ENCODE measurements around the gene CD300C. TPM values are rescaled to one million over a fixed set of nuclear protein-coding genes. Genes with fewer than 3 reads are reported as not detected.

CD300C gene
- total and polyA plus RNA-seq, 8 donors = 0.40 to 11.0 (median 0.56) TPM

DNA sequence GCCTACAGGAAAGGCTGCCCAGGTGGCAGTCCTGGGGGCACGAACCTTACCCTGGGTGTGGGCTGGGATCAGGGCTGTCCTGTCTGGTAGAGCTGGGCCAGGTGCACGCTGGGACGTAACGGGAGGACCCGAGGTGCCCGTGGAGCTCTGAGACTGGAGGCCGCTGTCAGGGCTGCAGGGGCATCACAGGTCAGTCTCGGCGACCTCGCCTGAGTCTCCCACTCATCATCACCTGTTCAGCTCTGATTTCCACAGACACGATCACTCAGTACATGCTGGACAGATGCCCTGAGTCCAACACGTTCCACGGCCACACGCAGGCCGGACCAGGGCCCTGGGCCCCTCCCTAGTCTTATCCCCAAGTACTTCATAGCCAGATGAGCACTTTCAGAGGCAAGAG, 4.7 kb upstream of the CD300C start:
- DNase-seq = no peak
- peaks cover 0 to 4% of the 10 kb centered on the region in 2 donors for H3K27me3 ChIP-seq
- H3K4me1 ChIP-seq = peaks cover 0 to 5% of the 10 kb centered on the region in 2 donors
- intact Hi-C loops (cut with DNase I) = no loop called here
- ATAC-seq = no peak
- H3K9me3 ChIP-seq = no peaks in the 10 kb centered on the region
- no peak overlapping the region for H3K4me3 ChIP-seq
- TF ChIP-seq, protein P1, sequence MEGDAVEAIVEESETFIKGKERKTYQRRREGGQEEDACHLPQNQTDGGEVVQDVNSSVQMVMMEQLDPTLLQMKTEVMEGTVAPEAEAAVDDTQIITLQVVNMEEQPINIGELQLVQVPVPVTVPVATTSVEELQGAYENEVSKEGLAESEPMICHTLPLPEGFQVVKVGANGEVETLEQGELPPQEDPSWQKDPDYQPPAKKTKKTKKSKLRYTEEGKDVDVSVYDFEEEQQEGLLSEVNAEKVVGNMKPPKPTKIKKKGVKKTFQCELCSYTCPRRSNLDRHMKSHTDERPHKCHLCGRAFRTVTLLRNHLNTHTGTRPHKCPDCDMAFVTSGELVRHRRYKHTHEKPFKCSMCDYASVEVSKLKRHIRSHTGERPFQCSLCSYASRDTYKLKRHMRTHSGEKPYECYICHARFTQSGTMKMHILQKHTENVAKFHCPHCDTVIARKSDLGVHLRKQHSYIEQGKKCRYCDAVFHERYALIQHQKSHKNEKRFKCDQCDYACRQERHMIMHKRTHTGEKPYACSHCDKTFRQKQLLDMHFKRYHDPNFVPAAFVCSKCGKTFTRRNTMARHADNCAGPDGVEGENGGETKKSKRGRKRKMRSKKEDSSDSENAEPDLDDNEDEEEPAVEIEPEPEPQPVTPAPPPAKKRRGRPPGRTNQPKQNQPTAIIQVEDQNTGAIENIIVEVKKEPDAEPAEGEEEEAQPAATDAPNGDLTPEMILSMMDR (IDR thresholded peaks at IDR 0.05) = no peak
- H3K27ac ChIP-seq = no peak overlapping the region
- no peaks in the 10 kb centered on the region for H3K36me3 ChIP-seq

DNA sequence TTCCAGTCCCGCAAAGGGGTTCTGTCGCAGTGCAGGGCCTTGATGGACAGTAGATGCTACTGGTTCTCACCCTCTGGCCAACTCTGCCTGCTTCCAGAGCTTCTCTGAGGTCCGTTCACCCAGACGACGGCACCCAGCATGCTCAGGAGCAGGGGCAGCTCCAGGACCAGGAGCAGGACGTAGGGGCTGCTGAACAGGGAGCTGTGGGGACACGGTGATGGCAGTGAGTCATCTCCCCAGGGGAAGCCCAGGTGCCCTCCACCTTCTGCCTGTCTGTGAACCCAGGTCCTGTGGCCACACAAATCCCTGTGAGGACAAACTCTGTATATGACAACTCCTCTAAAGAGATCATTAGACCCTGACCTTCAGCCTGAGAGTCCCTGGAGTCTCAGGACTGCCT, 3.4 kb upstream of the CD300C start:
- Histone ChIP-seq H3K9me3 (no peaks in the 10 kb centered on the region), H3K27me3 (peaks cover 0 to 4% of the 10 kb centered on the region in 2 donors), H3K4me3 (no peak overlapping the region), H3K27ac (no peak overlapping the region), H3K36me3 (no peaks in the 10 kb centered on the region), H3K4me1 (peaks cover 0 to 12% of the 10 kb centered on the region in 2 donors)
- intact Hi-C loops (cut with DNase I) = no loop called here
- DNase-seq = no peak
- TF ChIP-seq, protein P1 (IDR thresholded peaks at IDR 0.05) = no peak
- no peak for ATAC-seq

DNA sequence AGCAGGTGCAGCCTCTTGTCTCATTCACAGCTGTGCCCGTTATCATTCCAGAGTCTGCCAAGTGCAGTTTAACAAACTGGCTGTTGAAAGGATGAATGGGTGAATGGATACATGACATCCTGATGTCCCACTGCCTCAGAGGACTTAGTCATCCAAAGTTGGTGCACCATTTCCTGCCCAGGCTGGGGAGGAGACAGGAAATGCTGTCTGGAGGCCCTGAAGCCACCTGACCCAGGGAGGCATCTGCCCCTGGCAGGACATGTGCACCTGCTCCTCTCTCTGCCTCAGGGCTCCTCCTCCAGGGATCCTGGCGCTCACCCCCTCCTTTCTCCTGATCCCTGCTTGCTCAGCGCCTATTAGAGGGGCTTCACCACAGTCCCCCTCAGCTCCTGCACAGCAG, 1.8 kb upstream of the CD300C start:
- ATAC-seq = no peak
- Histone ChIP-seq H3K27ac (no peak overlapping the region), H3K4me3 (no peak overlapping the region), H3K4me1 (peaks cover 0 to 14% of the 10 kb centered on the region in 2 donors), H3K36me3 (no peaks in the 10 kb centered on the region), H3K9me3 (no peaks in the 10 kb centered on the region), H3K27me3 (peaks cover 0 to 4% of the 10 kb centered on the region in 2 donors)
- TF ChIP-seq, protein P1 (IDR thresholded peaks at IDR 0.05) = no peak
- no peak for DNase-seq
- intact Hi-C loops (cut with DNase I) = no loop called here

DNA sequence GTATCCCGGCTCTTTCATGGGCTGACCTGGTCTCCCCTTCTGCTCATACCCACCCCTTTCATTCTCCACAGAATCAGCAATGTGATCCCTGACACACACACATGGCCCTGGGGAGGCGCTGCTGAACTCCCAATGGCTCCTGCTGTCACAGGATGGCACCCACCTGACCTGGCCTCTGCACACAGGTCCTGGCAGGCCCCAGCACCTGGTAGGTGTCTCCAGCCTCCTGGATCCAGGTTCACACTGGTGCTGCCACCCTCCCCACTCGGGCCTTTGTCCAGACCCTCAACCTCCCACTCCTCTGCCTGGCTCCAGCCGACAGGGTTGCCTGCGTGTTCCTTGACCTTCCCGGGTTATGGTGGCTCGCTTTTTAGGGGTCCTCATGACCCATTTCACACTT, 1.3 kb upstream of the CD300C start:
- no peak for ATAC-seq
- Histone ChIP-seq H3K9me3 (no peaks in the 10 kb centered on the region), H3K27ac (no peak overlapping the region), H3K27me3 (peaks cover 0 to 4% of the 10 kb centered on the region in 2 donors), H3K36me3 (no peaks in the 10 kb centered on the region), H3K4me1 (peaks cover 0 to 14% of the 10 kb centered on the region in 2 donors), H3K4me3 (no peak overlapping the region)
- intact Hi-C loops (cut with DNase I) = no loop called here
- no peak for DNase-seq
- TF ChIP-seq, protein P1 (IDR thresholded peaks at IDR 0.05) = no peak

DNA sequence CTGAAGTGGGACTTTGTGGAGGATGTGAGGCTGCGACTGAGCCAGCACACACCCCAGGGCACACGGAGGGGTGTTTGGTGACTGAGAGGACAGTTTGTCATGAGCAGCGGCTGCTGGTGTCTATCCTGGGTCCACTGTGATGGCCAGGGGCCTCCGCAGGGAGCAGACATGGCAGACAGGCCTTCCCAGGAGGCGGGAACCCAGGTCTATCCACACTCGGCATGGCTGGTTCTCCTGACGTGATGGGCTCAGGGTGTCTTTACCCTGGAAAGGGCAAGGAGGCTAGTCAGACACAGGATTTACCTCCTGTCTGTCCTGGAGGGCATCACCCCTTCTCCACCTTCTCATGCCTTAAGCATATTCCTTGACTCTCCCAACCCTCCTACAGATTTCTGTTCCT, 671 bp upstream of the CD300C start:
- H3K9me3 ChIP-seq = no peaks in the 10 kb centered on the region
- no peak overlapping the region for H3K27ac ChIP-seq
- H3K4me1 ChIP-seq = peaks cover 0 to 14% of the 10 kb centered on the region in 2 donors
- TF ChIP-seq, protein P1 (IDR thresholded peaks at IDR 0.05) = no peak
- H3K27me3 ChIP-seq = peaks cover 0 to 4% of the 10 kb centered on the region in 2 donors
- ATAC-seq (no peak), DNase-seq (no peak)
- no peaks in the 10 kb centered on the region for H3K36me3 ChIP-seq
- intact Hi-C loops (cut with DNase I) = no loop called here
- H3K4me3 ChIP-seq = no peak overlapping the region

All from left lung (tissue), 10 donors.